ENCODE data around the gene OBI1.

- TF ChIP-seq CTCF (IDR thresholded peaks at IDR 0.05; ENCODE audit: low read depth, low read length, poor library complexity, severe bottlenecking) (no peak), EZH2phosphoT487 (IDR thresholded peaks at IDR 0.05; ENCODE audit: borderline replicate concordance, low read length) (no peak)
Observed at GRCh38 chr13:78662467-78662866, 3.5 kb upstream of the OBI1 start.

All from DOHH2 (cell line).